AG04450 (cell line): ENCODE results near the gene ELL3. TPM values are rescaled to one million over a fixed set of nuclear protein-coding genes. Genes with fewer than 3 reads are reported as not detected.
"Not testable (repeated sequence)": the region's sequence is repeated elsewhere in the genome, so short reads cannot be mapped to it uniquely, and the experiment has no call there.

Source experiments
- CTCF ChIA-PET: fragments of 300-600, 350-600 bp; formaldehyde crosslinking; extraction: SDS; loops from one replicate; lab custom pipeline; 2022; ENCODE audit warnings: antibody characterized with exemption, inconsistent platforms; lab: Charles Lee
- POLR2A ChIA-PET: fragments of 350-600 bp; formaldehyde crosslinking; extraction: SDS; loops from one replicate; lab custom pipeline; 2021; ENCODE audit warnings: antibody characterized with exemption, inconsistent platforms; lab: Yijun Ruan, JAX
- DNase-seq: peaks from one replicate; pipeline ENCODE4 v3.0.0-alpha.2; 2011; ENCODE audit warnings: low read depth, low spot score
- H3K27ac ChIP-seq: one replicate; pipeline ENCODE4 v1.5.1; 2012; ENCODE audit warnings: low read depth, low read length, control low read depth
- H3K27me3 ChIP-seq: one replicate; pipeline ENCODE4 v1.6.0; 2012; ENCODE audit warnings: low read length; ENCODE audit not compliant: control insufficient read depth, insufficient read depth
- H3K4me3 ChIP-seq: 2 replicates; pipeline ENCODE4 v1.5.1; 2011; ENCODE audit warnings: mild to moderate bottlenecking, low read depth, low read length, control low read depth
- H3K9me3 ChIP-seq: 2 replicates; pipeline ENCODE4 v1.5.1; 2012; ENCODE audit warnings: low read length; ENCODE audit not compliant: control insufficient read depth, insufficient read depth
- polyA plus RNA-seq: library from polyadenylated mRNA; depleted of rRNA; stranded (reverse); fragments of >200 nt; gene quantifications from 2 replicates; pipeline ENCODE4 v1.2.3, GENCODE V29; 2011
- TF ChIP-seq, protein P1 (sequence below): IDR thresholded peaks from 2 replicates; pipeline ENCODE4 v1.5.1; 2011; ENCODE audit warnings: low read depth, low read length, control low read depth, inconsistent platforms

Gene ELL3
- polyA plus RNA-seq, 1 experiment: 2.3 TPM

DNA sequence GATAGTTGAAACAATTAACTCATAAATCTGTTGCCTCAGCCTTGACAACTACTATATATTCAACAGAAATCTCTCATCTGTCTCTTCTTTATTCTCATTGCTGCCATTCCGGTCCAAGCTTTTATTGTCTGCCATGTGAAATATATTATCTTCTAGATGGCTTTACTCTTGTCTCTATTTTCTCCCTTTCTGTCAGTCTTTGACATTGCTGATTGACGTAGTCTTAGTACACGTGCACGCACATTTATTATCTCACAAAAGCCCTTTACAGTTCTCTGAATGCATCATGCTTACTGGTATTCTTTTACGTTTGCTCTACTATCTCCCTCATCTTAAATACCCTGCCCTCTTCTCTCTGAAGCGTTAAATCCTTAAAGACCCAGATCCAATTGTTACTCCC lies 24.9 kb downstream of the ELL3 start:
- H3K27ac ChIP-seq: no peak overlapping the region
- no peak overlapping the region for H3K4me3 ChIP-seq
- no peaks in the 10 kb centered on the region for H3K27me3 ChIP-seq
- ChIA-PET CTCF (no interaction called here), POLR2A (no interaction called here)
- H3K9me3 ChIP-seq: no peaks in the 10 kb centered on the region
- no peak for DNase-seq
- TF ChIP-seq, protein P1, sequence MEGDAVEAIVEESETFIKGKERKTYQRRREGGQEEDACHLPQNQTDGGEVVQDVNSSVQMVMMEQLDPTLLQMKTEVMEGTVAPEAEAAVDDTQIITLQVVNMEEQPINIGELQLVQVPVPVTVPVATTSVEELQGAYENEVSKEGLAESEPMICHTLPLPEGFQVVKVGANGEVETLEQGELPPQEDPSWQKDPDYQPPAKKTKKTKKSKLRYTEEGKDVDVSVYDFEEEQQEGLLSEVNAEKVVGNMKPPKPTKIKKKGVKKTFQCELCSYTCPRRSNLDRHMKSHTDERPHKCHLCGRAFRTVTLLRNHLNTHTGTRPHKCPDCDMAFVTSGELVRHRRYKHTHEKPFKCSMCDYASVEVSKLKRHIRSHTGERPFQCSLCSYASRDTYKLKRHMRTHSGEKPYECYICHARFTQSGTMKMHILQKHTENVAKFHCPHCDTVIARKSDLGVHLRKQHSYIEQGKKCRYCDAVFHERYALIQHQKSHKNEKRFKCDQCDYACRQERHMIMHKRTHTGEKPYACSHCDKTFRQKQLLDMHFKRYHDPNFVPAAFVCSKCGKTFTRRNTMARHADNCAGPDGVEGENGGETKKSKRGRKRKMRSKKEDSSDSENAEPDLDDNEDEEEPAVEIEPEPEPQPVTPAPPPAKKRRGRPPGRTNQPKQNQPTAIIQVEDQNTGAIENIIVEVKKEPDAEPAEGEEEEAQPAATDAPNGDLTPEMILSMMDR: no peak

DNA sequence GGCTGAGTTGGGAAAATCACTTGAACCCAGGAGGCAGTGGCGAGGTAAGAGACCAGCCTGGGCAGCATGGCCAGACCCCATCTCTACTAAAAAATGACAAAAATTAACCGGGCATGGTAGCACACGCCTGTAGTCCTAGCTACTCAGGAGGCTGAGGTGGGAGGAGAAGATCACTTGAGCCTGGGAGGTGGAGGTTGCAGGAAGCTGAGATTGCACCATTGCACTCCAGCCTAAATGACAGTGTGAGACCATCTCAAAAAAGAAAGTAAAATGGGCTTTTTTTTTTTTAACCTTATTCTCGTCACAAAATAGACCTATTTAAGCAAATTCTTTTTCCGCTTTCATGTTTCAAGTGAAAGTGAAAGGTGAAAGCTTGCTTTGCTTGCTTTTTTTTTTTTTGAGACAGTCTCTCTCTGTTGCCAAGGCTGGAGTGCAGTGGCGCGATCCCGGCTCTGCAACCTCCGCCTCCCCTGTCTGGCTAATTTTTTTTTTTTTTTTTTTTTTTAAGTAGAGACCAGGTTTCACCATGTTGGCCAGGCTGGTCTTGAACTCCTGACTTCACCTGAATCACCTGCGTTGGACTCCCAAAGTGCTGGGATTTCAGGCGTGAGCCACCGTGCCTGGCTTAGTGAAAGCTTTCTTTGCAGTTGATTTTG lies 26.9 kb downstream of the ELL3 start:
- H3K27ac ChIP-seq: no peak overlapping the region
- TF ChIP-seq, protein P1: no peak
- H3K27me3 ChIP-seq: no peaks in the 10 kb centered on the region
- no peak for DNase-seq
- no peaks in the 10 kb centered on the region; the same call in 1 of the 2 replicates for H3K9me3 ChIP-seq
- POLR2A ChIA-PET: interaction anchor here (1.1 kb wide), 1 partner anchor 9 kb away, joined by 3 read pairs; no protein-coding TSS in a partner anchor
- 0 out of 2 replicates have a peak overlapping the region, but pooled peaks have one; percentile 4 for H3K4me3 ChIP-seq
- CTCF ChIA-PET: interaction anchor here (1.2 to 2.5 kb wide), 2 partner anchors 21 to 27 kb away, joined by 3 to 8 read pairs; partner anchors contain the start of gene ELL3

DNA sequence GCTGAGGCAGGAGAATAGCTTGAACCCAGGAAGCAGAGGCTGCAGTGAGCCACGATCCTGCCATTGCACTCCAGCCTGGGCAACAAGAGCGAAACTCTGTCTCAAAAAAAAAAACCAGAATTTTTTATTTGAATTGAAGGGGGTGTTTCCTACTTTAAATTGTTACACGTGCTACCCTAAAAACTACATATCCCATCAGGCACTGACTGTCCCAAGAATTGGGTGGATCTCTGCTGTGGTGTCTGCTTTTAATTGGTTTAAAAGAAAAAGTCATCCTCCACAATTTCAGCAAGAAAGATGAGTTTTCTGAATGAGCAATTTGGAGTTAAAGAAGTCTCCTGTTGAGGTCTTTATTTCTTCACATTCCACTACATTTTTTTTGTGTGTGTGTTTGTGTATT lies 28.4 kb downstream of the ELL3 start:
- Histone ChIP-seq H3K27me3 (no peaks in the 10 kb centered on the region), H3K27ac (no peak overlapping the region), H3K4me3 (peak overlapping the region; percentile 71), H3K9me3 (no peaks in the 10 kb centered on the region; the same call in 1 of the 2 replicates)
- POLR2A ChIA-PET: interaction anchor here (0.7 kb wide), 1 partner anchor 9 kb away, joined by 3 read pairs; no protein-coding TSS in a partner anchor
- TF ChIP-seq, protein P1: no peak
- DNase-seq: no peak
- CTCF ChIA-PET: no interaction called here

DNA sequence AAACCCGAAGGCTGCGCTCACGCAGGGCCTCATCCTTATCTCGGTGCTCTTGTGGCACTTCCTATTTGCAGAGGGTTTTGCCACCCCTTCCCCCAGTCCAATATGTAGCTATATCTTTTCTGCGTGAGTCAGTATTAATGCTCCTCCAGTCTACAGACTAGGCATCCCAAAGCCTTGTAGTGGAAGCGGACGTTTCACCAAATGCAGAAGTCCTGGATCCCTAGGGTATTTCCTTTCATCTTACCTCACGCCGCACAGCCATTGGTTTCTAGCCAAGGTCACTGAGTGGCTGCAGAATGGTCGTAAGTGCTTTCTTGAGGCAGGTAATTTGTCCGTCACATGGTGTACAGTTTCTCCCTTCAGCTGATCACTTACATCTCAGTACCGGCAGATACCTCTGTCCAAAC lies 29.9 kb downstream of the ELL3 start:
- DNase-seq, H3K27me3 ChIP-seq, H3K9me3 ChIP-seq, POLR2A ChIA-PET: not testable (repeated sequence)
- Histone ChIP-seq H3K4me3 (peak overlapping the region; percentile 71), H3K27ac (peak overlapping the region; percentile 92)
- CTCF ChIA-PET: interaction anchor here (1.0 kb wide), 1 partner anchor 30 kb away, joined by 5 read pairs; the partner anchor contains the start of gene ELL3

DNA sequence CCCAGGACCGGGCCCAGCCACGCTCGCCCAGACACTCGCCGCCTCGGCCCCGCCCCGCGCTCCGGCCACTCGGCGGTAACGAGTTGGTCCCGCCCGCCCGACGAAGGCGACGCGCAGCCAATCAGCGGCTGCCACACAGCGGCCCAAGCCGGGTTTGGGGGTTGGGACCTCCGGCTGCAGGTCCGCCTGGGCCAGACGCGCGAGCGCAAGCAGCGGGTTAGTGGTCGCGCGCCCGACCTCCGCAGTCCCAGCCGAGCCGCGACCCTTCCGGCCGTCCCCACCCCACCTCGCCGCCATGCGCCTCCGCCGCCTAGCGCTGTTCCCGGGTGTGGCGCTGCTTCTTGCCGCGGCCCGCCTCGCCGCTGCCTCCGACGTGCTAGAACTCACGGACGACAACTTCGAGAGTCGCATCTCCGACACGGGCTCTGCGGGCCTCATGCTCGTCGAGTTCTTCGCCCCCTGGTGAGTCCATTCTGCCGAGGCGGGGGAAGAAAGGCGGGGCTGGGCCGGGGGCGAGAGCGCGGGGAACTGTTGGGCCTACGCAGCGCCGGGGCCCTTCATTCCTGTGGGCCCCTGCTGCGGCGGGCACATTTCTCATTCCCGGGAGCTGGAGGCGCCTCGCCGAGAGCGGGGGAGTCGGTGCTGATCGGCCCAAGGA lies 30.4 kb downstream of the ELL3 start, which contains the start of gene PDIA3:
Gene PDIA3 (plus strand): TSS at position 194 of the 658 bp plus-strand sequence. CDS start 102 bp downstream, at position 296.
- H3K9me3 ChIP-seq, H3K27me3 ChIP-seq, POLR2A ChIA-PET: not testable (repeated sequence)
- CTCF ChIA-PET: interaction anchor here (1.0 kb wide), 1 partner anchor 24 kb away, joined by 4 read pairs; no protein-coding TSS in a partner anchor
- Histone ChIP-seq H3K4me3 (peak within 1 kb of the TSS; percentile 71), H3K27ac (peak within 1 kb of the TSS; percentile 92)
- peak; percentile 56 for DNase-seq
